Heart left ventricle (tissue), 13 donors: ENCODE data around the gene MIS18BP1.

Experiments used
- POLR2A ChIP-seq, 2 donors: fragments of 450-650 bp; IDR thresholded peaks; one replicate each; pipeline ENCODE4 v1.6.1; 2017; ENCODE audit warnings: antibody characterized with exemption in 2 of 2, mild to moderate bottlenecking in 2 of 2, moderate library complexity in 2 of 2
- TF ChIP-seq, protein P1 (sequence below), 12 donors: fragments of 200-600 bp; sonication (generic) in 4 of 12; IDR thresholded peaks; one replicate each; pipeline versions ENCODE4 v1.5.0 to v1.8.0; 2018 to 2022; ENCODE audit warnings: antibody characterized with exemption in 12 of 12, mild to moderate bottlenecking in 5 of 12
- donor health status: ischemic (EF 13 %, LVEDD 7.1; RV severe dilation, severe dysfunction).
- donor health status: DM: no; HTN: yes; CAD: no.
- donor health status: DM: no; HTN: no; CAD: no.
- donor health status: ischemic (EF 25% LVEDD 6.9; RV normal size, moderate dysfunction).
- donor health status: ischemic (EF 25% LVEDD 5.7; RV mildly dilated, moderate dysfunction).
- donor health status: ischemic (EF 35%, LVEDD 5.7; RV mildly dilated, moderate dysfunction).
- donor health status: nonischemic (EF 11% LVEDD 7.7; RV severe dilation, severe dysfunction).
- donor health status: DM: yes; HTN: yes; CAD: no.
- donor health status: PGD.
- donor health status: ischemic (EF 29% LVEDD 5.4; RV normal size, mild dysfunction).
- donor health status: nonischemic (EF 23%, LVEDD 6.1; RV moderate dilation, normal function).

DNA sequence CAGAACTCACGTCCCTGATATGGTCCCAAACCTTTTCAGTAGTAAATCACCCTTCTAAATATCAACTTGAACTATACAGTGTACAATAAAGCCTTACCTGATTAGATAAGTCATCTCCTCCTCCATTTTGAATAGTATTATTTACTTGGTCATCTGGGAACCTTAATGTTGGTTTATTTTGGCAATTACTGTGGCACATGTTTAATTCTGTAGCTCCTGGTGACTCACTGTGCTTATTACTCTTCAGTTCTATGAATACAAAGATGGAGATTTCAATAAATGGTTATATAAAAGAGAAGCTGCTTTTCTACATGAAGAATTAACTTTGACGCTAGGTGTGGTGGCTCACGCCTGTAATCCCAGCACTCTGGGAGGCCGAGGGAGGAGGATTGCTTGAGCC is 25.4 kb downstream of the MIS18BP1 start:
- TF ChIP-seq, protein P1, sequence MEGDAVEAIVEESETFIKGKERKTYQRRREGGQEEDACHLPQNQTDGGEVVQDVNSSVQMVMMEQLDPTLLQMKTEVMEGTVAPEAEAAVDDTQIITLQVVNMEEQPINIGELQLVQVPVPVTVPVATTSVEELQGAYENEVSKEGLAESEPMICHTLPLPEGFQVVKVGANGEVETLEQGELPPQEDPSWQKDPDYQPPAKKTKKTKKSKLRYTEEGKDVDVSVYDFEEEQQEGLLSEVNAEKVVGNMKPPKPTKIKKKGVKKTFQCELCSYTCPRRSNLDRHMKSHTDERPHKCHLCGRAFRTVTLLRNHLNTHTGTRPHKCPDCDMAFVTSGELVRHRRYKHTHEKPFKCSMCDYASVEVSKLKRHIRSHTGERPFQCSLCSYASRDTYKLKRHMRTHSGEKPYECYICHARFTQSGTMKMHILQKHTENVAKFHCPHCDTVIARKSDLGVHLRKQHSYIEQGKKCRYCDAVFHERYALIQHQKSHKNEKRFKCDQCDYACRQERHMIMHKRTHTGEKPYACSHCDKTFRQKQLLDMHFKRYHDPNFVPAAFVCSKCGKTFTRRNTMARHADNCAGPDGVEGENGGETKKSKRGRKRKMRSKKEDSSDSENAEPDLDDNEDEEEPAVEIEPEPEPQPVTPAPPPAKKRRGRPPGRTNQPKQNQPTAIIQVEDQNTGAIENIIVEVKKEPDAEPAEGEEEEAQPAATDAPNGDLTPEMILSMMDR (IDR thresholded peaks at IDR 0.05), result no peak
- TF ChIP-seq POLR2A (IDR thresholded peaks at IDR 0.05), result no peak
